ENCODE measurements around the gene CNEP1R1. TPM values are rescaled to one million over a fixed set of nuclear protein-coding genes. Genes with fewer than 3 reads are reported as not detected.

The CNEP1R1 gene
- total and polyA plus RNA-seq, 2 experiments from 2014 or later = 13.8 to 30.3 TPM

DNA sequence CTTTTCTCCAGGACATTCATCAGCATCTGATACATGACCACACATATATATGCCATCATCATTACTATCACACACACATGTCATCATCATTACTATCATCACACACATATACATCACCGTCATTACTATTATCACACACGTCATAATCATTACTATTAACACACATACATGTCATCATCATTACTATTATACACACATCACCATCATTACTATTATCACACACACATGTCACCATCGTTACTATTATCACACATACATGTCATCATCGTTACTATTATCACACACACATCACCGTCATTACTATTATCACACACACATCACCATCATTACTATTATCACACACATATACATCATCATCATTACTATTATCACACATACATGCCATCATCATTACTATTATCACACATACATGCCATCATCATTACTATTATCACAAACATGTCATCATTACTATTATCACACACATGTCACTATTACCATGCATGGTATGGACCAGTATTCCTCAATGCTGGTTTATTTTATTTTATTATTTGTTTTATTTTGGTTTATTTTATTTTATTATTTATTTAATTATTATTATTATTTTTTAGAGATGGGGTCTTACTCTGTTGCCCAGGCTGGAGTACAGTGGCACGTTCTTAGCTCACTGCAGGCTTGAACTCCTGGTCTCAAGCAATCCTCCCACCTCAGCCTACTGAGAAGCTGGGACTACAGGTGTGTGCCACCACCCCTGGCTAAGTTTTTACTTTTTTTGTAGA lies 46.3 kb upstream of the CNEP1R1 start (continued):
- TF ChIP-seq, protein P1, sequence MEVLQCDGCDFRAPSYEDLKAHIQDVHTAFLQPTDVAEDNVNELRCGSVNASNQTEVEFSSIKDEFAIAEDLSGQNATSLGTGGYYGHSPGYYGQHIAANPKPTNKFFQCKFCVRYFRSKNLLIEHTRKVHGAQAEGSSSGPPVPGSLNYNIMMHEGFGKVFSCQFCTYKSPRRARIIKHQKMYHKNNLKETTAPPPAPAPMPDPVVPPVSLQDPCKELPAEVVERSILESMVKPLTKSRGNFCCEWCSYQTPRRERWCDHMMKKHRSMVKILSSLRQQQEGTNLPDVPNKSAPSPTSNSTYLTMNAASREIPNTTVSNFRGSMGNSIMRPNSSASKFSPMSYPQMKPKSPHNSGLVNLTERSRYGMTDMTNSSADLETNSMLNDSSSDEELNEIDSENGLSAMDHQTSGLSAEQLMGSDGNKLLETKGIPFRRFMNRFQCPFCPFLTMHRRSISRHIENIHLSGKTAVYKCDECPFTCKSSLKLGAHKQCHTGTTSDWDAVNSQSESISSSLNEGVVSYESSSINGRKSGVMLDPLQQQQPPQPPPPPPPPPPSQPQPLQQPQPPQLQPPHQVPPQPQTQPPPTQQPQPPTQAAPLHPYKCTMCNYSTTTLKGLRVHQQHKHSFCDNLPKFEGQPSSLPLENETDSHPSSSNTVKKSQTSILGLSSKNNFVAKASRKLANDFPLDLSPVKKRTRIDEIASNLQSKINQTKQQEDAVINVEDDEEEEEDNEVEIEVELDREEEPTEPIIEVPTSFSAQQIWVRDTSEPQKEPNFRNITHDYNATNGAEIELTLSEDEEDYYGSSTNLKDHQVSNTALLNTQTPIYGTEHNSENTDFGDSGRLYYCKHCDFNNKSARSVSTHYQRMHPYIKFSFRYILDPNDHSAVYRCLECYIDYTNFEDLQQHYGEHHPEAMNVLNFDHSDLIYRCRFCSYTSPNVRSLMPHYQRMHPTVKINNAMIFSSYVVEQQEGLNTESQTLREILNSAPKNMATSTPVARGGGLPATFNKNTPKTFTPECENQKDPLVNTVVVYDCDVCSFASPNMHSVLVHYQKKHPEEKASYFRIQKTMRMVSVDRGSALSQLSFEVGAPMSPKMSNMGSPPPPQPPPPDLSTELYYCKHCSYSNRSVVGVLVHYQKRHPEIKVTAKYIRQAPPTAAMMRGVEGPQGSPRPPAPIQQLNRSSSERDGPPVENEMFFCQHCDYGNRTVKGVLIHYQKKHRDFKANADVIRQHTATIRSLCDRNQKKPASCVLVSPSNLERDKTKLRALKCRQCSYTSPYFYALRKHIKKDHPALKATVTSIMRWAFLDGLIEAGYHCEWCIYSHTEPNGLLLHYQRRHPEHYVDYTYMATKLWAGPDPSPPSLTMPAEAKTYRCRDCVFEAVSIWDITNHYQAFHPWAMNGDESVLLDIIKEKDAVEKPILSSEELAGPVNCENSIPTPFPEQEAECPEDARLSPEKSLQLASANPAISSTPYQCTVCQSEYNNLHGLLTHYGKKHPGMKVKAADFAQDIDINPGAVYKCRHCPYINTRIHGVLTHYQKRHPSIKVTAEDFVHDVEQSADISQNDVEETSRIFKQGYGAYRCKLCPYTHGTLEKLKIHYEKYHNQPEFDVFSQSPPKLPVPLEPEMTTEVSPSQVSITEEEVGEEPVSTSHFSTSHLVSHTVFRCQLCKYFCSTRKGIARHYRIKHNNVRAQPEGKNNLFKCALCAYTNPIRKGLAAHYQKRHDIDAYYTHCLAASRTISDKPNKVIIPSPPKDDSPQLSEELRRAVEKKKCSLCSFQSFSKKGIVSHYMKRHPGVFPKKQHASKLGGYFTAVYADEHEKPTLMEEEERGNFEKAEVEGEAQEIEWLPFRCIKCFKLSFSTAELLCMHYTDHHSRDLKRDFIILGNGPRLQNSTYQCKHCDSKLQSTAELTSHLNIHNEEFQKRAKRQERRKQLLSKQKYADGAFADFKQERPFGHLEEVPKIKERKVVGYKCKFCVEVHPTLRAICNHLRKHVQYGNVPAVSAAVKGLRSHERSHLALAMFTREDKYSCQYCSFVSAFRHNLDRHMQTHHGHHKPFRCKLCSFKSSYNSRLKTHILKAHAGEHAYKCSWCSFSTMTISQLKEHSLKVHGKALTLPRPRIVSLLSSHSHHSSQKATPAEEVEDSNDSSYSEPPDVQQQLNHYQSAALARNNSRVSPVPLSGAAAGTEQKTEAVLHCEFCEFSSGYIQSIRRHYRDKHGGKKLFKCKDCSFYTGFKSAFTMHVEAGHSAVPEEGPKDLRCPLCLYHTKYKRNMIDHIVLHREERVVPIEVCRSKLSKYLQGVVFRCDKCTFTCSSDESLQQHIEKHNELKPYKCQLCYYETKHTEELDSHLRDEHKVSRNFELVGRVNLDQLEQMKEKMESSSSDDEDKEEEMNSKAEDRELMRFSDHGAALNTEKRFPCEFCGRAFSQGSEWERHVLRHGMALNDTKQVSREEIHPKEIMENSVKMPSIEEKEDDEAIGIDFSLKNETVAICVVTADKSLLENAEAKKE (CRISPR knock-in tag; IDR thresholded peaks at IDR 0.05) = no peak
- no peak for TF ChIP-seq EZH2 (IDR thresholded peaks at IDR 0.05; ENCODE audit: low read depth, unreplicated experiment)
- TF ChIP-seq EZH2phosphoT487 (IDR thresholded peaks at IDR 0.05; ENCODE audit: unreplicated experiment) = no peak
- TF ChIP-seq NANOG (IDR thresholded peaks at IDR 0.05; ENCODE audit: borderline replicate concordance) = no peak

DNA sequence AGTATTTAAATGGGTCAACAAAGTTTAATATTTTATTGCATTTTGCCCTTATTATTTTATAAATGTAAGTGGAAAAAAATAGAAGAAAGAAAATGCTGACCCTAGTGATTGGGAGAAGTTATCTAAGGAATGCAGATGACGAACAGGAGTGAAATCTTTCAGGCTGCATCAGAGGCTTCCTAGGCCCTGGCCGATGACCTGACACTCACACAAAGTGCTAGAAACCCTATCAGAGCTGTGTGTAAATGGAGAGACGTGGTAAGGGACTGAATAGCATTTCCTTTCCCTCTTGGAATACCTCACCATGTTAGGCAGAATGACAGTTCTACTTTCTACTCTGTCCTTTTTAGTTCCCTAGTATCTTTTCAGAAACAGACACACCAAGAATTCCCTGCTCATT lies 44.9 kb upstream of the CNEP1R1 start:
- Histone ChIP-seq H3F3A (replicated peaks; ENCODE audit: low read depth) (no peaks in the 10 kb centered on the region), H3K79me2 (replicated peaks; ENCODE audit: insufficient read depth) (no peaks in the 10 kb centered on the region), H2AFZ (0 out of 2 replicates have a peak overlapping the region, but pooled peaks have one; percentile 1), H3K4me3 (no peak overlapping the region), H3K27ac (ENCODE audit: low read depth) (no peak overlapping the region), H3K27me3 (ENCODE audit: insufficient read depth) (no peaks in the 10 kb centered on the region), H3K36me3 (ENCODE audit: insufficient read depth) (no peaks in the 10 kb centered on the region), H4K20me1 (replicated peaks; ENCODE audit: insufficient read depth) (no peaks in the 10 kb centered on the region), H3K4me2 (no peak overlapping the region), H3K9me2 (ENCODE audit: insufficient read depth) (no peaks in the 10 kb centered on the region), H3K4me1 (ENCODE audit: insufficient read depth) (no peaks in the 10 kb centered on the region)
- Mint-ChIP-seq H3K27ac (no peak overlapping the region), H3K27me3 (ENCODE audit: insufficient read depth, low read depth, poor library complexity) (peaks cover 5% of the 10 kb centered on the region), H3K36me3 (ENCODE audit: low read depth) (no peaks in the 10 kb centered on the region), H3K9me3 (peaks cover 7% of the 10 kb centered on the region; the same call in 1 of the 3 replicates), H3K4me1 (no peaks in the 10 kb centered on the region), H3K4me3 (no peak overlapping the region)
- ATAC-seq = no peak
- TF ChIP-seq POLR2AphosphoS5 (IDR thresholded peaks at IDR 0.05; ENCODE audit: low read depth) (no peak), CTCF (conservative IDR thresholded peaks at IDR 0.05; ENCODE audit: low read depth in 2 of 2) (no peak), EZH2 (IDR thresholded peaks at IDR 0.05; ENCODE audit: low read depth, unreplicated experiment) (no peak), STAT1 (IDR thresholded peaks at IDR 0.05; ENCODE audit: unreplicated experiment) (no peak), EZH2phosphoT487 (IDR thresholded peaks at IDR 0.05; ENCODE audit: unreplicated experiment) (no peak), CREB1 (CRISPR knock-in tag; IDR thresholded peaks at IDR 0.05; ENCODE audit: low read depth) (no peak)
- DNase-seq (ENCODE audit: low spot score) = no peak
